Testis (tissue), 3 donors: ENCODE results near the gene ABCB6. TPM values are rescaled to one million over a fixed set of nuclear protein-coding genes. Genes with fewer than 3 reads are reported as not detected.

ENCODE experiments used
- DNase-seq: peaks from one replicate; pipeline ENCODE4 v3.0.0-alpha.2; 2019
- H3K27ac ChIP-seq, 2 donors: fragments of 200-600 bp; sonication (generic); one replicate each; pipeline ENCODE4 v1.5.1; 2019
- H3K27me3 ChIP-seq: fragments of 200-600 bp; sonication (generic); one replicate; pipeline ENCODE4 v1.5.1; 2019
- H3K36me3 ChIP-seq: fragments of 200-600 bp; sonication (generic); one replicate; pipeline ENCODE4 v1.5.1; 2017; ENCODE audit warnings: low read depth; ENCODE audit errors: missing control alignments
- H3K4me1 ChIP-seq: fragments of 200-600 bp; sonication (generic); one replicate; pipeline ENCODE4 v1.5.1; 2019
- H3K4me3 ChIP-seq, 2 donors: fragments of 200-600 bp; sonication (generic); one replicate each; pipeline ENCODE4 v1.5.1; 2017 to 2019
- H3K9me3 ChIP-seq: fragments of 200-600 bp; sonication (generic); one replicate; pipeline ENCODE4 v1.5.1; 2017
- POLR2A ChIP-seq: fragments of 450-650 bp; IDR thresholded peaks from one replicate; pipeline ENCODE4 v1.6.1; 2017; ENCODE audit warnings: antibody characterized with exemption, mild to moderate bottlenecking, moderate library complexity
- WGBS, 2 donors: methylation state at CpG; one replicate each; pipeline ENCODE4 v1.1.5; 2018; 5-methylcytosine and 5-hydroxymethylcytosine counted together
- intact Hi-C: fragments of 100-400 bp; cut with DNase I; formaldehyde crosslinking; loops from one replicate; pipeline ENCODE4 v1.15.1; 2023; ENCODE audit warnings: low total_unique reads
- polyA plus RNA-seq: library from polyadenylated mRNA; stranded (reverse); fragments of 350-450 nt; fragmentation: Illumina TruSeq; extraction: RNeasy Lipid Tissue Mini Kit (QIAGEN cat#74804); gene quantifications from one replicate; pipeline ENCODE4 v1.2.3, GENCODE V29; 2014; ENCODE audit warnings: low read depth, low replicate concordance; ENCODE audit not compliant: insufficient read depth
- total RNA-seq, 2 donors: library from RNA; depleted of rRNA; stranded (reverse); fragments of >200 nt; gene quantifications; one replicate each; pipeline ENCODE4 v1.2.3, GENCODE V29; 2016
- TF ChIP-seq, protein P1 (sequence below), 3 experiments: fragments of 450-650 bp in 2 of 3; fragments of 200-600 bp in 1 of 3; sonication (generic) in 1 of 3; IDR thresholded peaks; one replicate each; pipeline ENCODE4 v1.5.1; 2016 to 2019; ENCODE audit warnings: antibody characterized with exemption in 3 of 3, mild to moderate bottlenecking in 2 of 3, moderate library complexity in 1 of 3

The ABCB6 gene
- total and polyA plus RNA-seq, 3 donors from 2014 or later = 43.8 to 94.8 (median 47.0) TPM

DNA sequence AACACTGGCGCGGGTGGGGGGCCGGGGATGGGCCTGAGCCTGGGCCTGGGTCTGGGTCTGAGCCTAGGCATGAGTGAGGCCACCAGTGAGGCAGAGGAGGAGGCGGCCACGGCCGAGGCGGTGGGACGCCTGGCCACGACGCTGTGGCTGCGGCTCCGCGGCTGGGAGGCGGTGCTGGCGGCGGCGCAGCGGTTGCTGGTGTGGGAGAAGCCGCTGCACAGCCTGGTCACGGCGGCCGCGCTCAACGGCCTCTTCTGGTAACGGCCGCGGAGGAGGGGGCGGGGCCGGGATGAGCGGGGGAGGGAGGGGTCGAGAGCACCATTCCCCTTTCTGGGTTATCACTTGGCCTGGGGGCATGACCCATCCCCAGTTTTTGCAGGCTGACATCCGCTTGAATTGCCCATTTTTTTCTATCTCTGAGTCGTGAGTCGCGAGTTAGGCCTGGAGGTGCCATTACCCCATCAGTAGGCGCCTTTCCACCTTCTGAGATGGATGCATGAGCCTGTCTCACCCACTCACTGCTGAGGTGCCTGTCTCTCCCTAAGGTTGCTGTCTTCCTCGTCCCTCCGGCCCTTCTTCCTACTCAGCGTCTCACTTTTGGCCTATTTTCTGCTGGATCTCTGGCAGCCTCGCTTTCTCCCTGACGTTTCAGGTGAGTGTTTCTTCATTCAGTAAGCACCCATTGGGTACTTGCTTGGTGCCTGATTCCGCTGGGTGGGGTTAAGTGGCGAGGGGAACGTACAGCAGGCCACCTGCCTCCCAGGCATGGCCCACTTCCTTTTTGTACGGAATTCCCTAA is 40.2 kb downstream of the ABCB6 start:
- no peaks in the 10 kb centered on the region for H3K36me3 ChIP-seq
- H3K4me1 ChIP-seq = peaks cover 16% of the 10 kb centered on the region
- no peaks in the 10 kb centered on the region for H3K9me3 ChIP-seq

DNA sequence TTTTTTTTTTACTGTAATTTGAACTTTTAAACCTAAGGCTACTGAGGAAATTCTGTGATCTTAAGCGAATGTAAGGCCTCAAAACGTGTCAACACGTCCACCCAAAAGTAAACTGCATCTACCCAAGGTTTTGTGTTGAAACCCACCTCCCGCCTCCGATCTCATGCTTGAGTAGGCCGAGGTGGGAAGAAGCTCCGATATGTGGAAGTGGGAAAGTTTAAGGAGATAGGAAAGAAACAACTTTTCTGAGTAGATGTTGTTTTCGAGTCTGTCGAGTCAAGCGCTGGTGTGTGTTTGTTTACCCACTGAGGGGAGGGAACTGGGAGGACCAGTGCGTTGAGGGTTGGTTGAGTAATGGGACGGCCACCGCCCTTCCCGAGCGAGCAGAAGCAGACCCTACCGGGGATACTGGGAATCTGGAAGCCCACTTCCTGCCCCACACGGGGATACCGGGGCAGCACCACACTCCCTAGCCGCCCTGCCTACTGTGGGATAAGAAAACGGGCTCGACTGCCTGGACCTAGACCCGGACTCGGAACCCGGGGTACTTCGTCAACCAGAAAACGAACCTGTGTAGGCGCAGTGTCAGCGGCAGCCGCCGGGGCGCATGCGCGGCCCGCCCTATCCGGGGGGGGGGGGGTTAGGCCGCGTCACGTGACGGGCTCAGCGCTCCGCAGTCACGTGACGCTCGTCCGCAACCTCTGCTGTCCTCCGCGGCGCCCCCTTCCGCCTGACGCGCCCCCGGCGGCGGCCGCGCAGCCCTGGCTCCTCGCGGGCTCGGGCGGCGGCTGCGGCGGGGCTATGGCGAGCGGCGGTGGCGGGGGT is 41.0 kb downstream of the ABCB6 start, which contains the start of gene RETREG2:
Gene RETREG2 (plus strand): TSS at position 724 of the 825 bp plus-strand sequence. CDS start 78 bp downstream, at position 802.
- 0 to 1% methylated on average over 16 to 32 of the region's 67 CpGs for WGBS, 2 donors
- TF ChIP-seq, protein P1, sequence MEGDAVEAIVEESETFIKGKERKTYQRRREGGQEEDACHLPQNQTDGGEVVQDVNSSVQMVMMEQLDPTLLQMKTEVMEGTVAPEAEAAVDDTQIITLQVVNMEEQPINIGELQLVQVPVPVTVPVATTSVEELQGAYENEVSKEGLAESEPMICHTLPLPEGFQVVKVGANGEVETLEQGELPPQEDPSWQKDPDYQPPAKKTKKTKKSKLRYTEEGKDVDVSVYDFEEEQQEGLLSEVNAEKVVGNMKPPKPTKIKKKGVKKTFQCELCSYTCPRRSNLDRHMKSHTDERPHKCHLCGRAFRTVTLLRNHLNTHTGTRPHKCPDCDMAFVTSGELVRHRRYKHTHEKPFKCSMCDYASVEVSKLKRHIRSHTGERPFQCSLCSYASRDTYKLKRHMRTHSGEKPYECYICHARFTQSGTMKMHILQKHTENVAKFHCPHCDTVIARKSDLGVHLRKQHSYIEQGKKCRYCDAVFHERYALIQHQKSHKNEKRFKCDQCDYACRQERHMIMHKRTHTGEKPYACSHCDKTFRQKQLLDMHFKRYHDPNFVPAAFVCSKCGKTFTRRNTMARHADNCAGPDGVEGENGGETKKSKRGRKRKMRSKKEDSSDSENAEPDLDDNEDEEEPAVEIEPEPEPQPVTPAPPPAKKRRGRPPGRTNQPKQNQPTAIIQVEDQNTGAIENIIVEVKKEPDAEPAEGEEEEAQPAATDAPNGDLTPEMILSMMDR (IDR thresholded peaks at IDR 0.05) = peak in 2 of 3 experiments; percentile 47
- peak; percentile 72 for TF ChIP-seq POLR2A
- DNase-seq = peak; percentile 90
- H3K27ac ChIP-seq = peak within 1 kb of the TSS; percentile 95 to 99
- H3K4me1 ChIP-seq = peaks cover 16% of the 10 kb centered on the region
- H3K36me3 ChIP-seq = no peaks in the 10 kb centered on the region
- intact Hi-C loops = no loop called here
- peak within 1 kb of the TSS; percentile 91 to 98 for H3K4me3 ChIP-seq
- no peaks in the 10 kb centered on the region for H3K27me3 ChIP-seq
- no peaks in the 10 kb centered on the region for H3K9me3 ChIP-seq

More for the DNA sequence above, 40.2 kb downstream of the ABCB6 start:
- H3K27ac ChIP-seq = peak overlapping the region; percentile 95 to 99
- TF ChIP-seq, protein P1 (IDR thresholded peaks at IDR 0.05) = no peak
- no peak for TF ChIP-seq POLR2A
- peak; percentile 64 for DNase-seq
- peak overlapping the region; percentile 91 to 98 for H3K4me3 ChIP-seq
- H3K27me3 ChIP-seq = no peaks in the 10 kb centered on the region
- WGBS, 2 donors = 4 to 9% methylated on average over 14 to 28 of the region's 45 CpGs
- intact Hi-C loops = no loop called here

DNA sequence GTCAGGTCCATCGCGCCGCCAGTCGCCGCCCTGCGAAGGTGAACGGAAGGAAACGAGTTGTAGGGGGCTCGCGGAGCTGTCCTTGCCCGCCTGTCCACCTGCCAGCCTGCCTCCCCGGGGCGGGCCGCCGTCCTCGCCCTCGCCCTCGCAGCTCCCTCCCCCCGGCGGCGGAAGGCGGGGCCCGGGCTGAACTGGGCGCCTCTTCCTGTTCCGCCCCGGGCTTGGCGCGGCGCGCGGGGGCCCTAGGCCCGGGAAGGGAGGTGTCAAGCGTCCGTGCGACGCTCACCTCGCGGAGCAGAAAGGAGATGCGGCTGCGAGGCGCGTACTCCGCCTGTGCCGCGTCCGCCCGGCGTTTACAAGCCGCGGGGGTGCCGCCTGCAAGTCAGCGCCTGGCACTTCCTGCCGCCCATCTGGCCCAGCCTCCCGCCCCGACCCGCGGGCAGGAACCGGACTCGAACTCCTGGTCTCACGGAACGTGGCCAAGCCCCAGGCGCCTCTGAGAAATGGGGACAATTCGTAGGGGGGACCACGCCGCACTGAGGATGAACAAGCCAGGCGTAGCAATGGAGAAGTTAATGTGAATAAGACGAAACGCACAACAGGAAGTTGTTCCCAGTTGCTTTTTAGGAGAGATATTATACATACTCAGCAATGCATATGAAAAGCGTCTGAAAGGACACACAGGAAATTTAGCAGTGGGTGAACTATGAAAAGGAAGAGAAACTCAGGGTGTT is 41.8 kb downstream of the ABCB6 start, which contains the start of gene CNPPD1:
Gene CNPPD1 (minus strand): TSS at position 108 of the 734 bp plus-strand sequence. CDS start 97 bp downstream, at position 11.
- peak; percentile 88 for DNase-seq
- intact Hi-C loops = no loop called here
- Histone ChIP-seq H3K27ac (peak within 1 kb of the TSS; percentile 95 to 99), H3K9me3 (no peaks in the 10 kb centered on the region), H3K4me3 (peak within 1 kb of the TSS; percentile 91 to 98), H3K4me1 (peaks cover 16% of the 10 kb centered on the region), H3K36me3 (no peaks in the 10 kb centered on the region), H3K27me3 (no peaks in the 10 kb centered on the region)
- TF ChIP-seq, protein P1 (IDR thresholded peaks at IDR 0.05) = peak in 1 of 3 experiments; percentile 27
- TF ChIP-seq POLR2A = peak; percentile 70
- 0 to 1% methylated on average over 17 to 56 of the region's 69 CpGs for WGBS, 2 donors

DNA sequence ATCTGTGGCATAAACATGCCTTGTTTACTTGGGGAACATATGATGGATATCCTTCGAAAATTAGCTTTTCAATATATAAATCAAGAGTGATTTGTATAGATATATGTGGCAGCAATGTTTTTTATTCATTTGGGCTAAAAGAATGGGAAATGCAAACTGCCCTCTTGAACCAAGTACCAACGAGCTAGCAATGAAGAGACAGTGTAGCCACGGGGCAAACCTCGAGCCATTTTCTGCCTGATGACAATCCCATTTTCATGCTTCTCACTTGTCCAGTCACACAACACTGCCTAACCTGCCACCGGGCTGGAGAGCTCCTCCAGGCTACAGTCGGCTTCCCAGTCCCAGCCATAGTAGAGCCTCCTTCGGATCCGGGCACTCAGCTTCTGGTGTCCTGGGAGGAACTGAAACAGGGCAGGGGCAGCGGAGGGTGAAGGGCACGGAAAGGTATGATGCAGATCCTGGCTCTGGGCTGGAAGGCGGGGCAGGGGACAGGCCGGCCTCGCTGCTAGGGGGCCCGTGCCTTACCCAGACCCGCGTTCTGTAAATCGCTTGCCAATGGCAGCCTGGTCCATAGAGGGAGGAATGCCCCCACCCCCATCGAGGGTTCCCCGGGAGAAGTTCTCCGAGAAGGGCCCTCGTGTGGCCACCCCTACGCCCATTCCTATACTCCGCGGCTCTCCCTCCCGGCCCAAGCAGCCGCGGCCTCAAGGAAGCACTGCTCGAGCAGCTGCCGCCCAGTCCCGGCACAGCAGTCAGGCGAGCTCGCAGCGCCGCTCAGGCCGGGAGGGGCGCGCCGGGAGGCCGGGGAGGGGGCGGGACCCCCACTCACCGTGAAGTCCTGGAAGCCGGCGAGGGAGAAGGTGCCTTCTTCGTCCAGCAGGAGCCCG is 42.6 kb downstream of the ABCB6 start:
- Histone ChIP-seq H3K27ac (peak overlapping the region; percentile 95 to 99), H3K4me3 (peak overlapping the region; percentile 91 to 98), H3K4me1 (peaks cover 16% of the 10 kb centered on the region), H3K27me3 (no peaks in the 10 kb centered on the region), H3K36me3 (no peaks in the 10 kb centered on the region), H3K9me3 (no peaks in the 10 kb centered on the region)
- intact Hi-C loops = no loop called here
- no peak for TF ChIP-seq POLR2A
- TF ChIP-seq, protein P1 (IDR thresholded peaks at IDR 0.05) = no peak
- DNase-seq = peak; percentile 59
- WGBS, 2 donors = 2 to 8% methylated on average over 11 to 43 of the region's 45 CpGs
